Pulmonary artery endothelial cell (primary cell): ENCODE results near the gene SEPTIN2. TPM values are rescaled to one million over a fixed set of nuclear protein-coding genes. Genes with fewer than 3 reads are reported as not detected.
"Not testable (repeated sequence)": the region's sequence is repeated elsewhere in the genome, so short reads cannot be mapped to it uniquely, and the experiment has no call there.

Source experiments
- DNase-seq: peaks from one replicate; pipeline ENCODE4 v3.0.0-alpha.2; 2011; ENCODE audit warnings: low read depth, low spot score
- total RNA-seq: library from RNA; depleted of rRNA; stranded (reverse); fragments of >200 nt; gene quantifications from 2 replicates; pipeline ENCODE4 v1.2.3, GENCODE V29; 2014

SEPTIN2 gene
- total RNA-seq: 499 and 544 TPM in 2 replicates

GRCh38 chr2:241315879-241316631 is at the start of gene SEPTIN2:
Gene SEPTIN2, plus strand, starts transcription at chr2:241315925. Its CDS starts 8,308 bp downstream, at chr2:241324233.
- no peak for DNase-seq

GRCh38 chr2:241267249-241268067 is 48.3 kb upstream of the SEPTIN2 start:
- DNase-seq: no peak

GRCh38 chr2:241268306-241268705 is 47.4 kb upstream of the SEPTIN2 start:
- no peak for DNase-seq

GRCh38 chr2:241268716-241269445 is 46.8 kb upstream of the SEPTIN2 start:
- DNase-seq: no peak

- DNase-seq: no peak
These were observed 45.8 kb upstream of the SEPTIN2 start for GRCh38 chr2:241269707-241270520.

- DNase-seq: no peak
These were observed 45.2 kb upstream of the SEPTIN2 start for GRCh38 chr2:241270531-241270930.

- peak; percentile 32 for DNase-seq
These were observed 43.9 kb upstream of the SEPTIN2 start for GRCh38 chr2:241271706-241272302.

- no peak for DNase-seq
These were observed 43.2 kb upstream of the SEPTIN2 start for GRCh38 chr2:241272303-241273209.

GRCh38 chr2:241273210-241274020 is 42.3 kb upstream of the SEPTIN2 start:
- no peak for DNase-seq

GRCh38 chr2:241274127-241274526 is 41.6 kb upstream of the SEPTIN2 start:
- no peak for DNase-seq

- DNase-seq: no peak
These were observed 40.2 kb upstream of the SEPTIN2 start for GRCh38 chr2:241275504-241275903.

- DNase-seq: no peak
These were observed 39.8 kb upstream of the SEPTIN2 start for GRCh38 chr2:241275910-241276309.

- DNase-seq: not testable (repeated sequence)
These were observed 37.4 kb upstream of the SEPTIN2 start for GRCh38 chr2:241278306-241278705.

- DNase-seq: no peak
These were observed 36.3 kb upstream of the SEPTIN2 start for GRCh38 chr2:241279413-241279812.

GRCh38 chr2:241279828-241280227 is 35.9 kb upstream of the SEPTIN2 start:
- DNase-seq: no peak

GRCh38 chr2:241280291-241280690 is 35.4 kb upstream of the SEPTIN2 start:
- DNase-seq: no peak

- DNase-seq: no peak
These were observed 33.2 kb upstream of the SEPTIN2 start for GRCh38 chr2:241282555-241282954.

- DNase-seq: no peak
These were observed 30.1 kb upstream of the SEPTIN2 start for GRCh38 chr2:241285596-241285995.
